Fibroblast of lung (primary cell): ENCODE results near the gene PTPRU. TPM values are rescaled to one million over a fixed set of nuclear protein-coding genes. Genes with fewer than 3 reads are reported as not detected.

Experiments used
- DNase-seq, 2 donors: peaks; one replicate each; pipeline versions ENCODE4 v3.0.0 to v3.0.0-alpha.2; 2010; ENCODE audit warnings: low read depth in 2 of 2
- H2AFZ ChIP-seq: 2 replicates; pipeline ENCODE4 v1.5.1; 2012; ENCODE audit warnings: low read length, control low read depth, inconsistent platforms
- H3K27ac ChIP-seq: 2 replicates; pipeline ENCODE4 v1.5.1; 2011; ENCODE audit warnings: low read length, control low read depth; ENCODE audit not compliant: insufficient read depth
- H3K27me3 ChIP-seq: 2 replicates; pipeline ENCODE4 v1.5.1; 2011; ENCODE audit warnings: mild to moderate bottlenecking, low read length; ENCODE audit not compliant: control insufficient read depth, insufficient read depth
- H3K36me3 ChIP-seq: 2 replicates; pipeline ENCODE4 v1.5.1; 2011; ENCODE audit warnings: low read length; ENCODE audit not compliant: control insufficient read depth, insufficient read depth
- H3K4me1 ChIP-seq: 2 replicates; pipeline ENCODE4 v1.5.1; 2011; ENCODE audit warnings: low read length; ENCODE audit not compliant: control insufficient read depth, insufficient read depth; ENCODE audit errors: extremely low read depth
- H3K4me2 ChIP-seq: 2 replicates; pipeline ENCODE4 v1.5.1; 2011; ENCODE audit warnings: low read length, control low read depth; ENCODE audit not compliant: insufficient read depth; ENCODE audit errors: extremely low read depth
- H3K4me3 ChIP-seq, 4 experiments: fragments of 200-600 bp in 1 of 4; sonication (generic) in 1 of 4; replicated peaks in 1 of 4; 2 replicates each; pipeline ENCODE4 v1.5.1; 2011 to 2016; ENCODE audit warnings: low read length in 4 of 4, low read depth in 3 of 4, mild to moderate bottlenecking in 3 of 4, control low read depth in 2 of 4, inconsistent platforms in 1 of 4, mixed read lengths in 1 of 4; ENCODE audit not compliant: insufficient read depth in 1 of 4; ENCODE audit errors: control extremely low read depth in 1 of 4
- H3K79me2 ChIP-seq: 2 replicates; pipeline ENCODE4 v1.5.1; 2012; ENCODE audit warnings: mild to moderate bottlenecking, low read length, inconsistent platforms; ENCODE audit not compliant: control insufficient read depth, insufficient read depth
- H3K9ac ChIP-seq: 2 replicates; pipeline ENCODE4 v1.5.1; 2011; ENCODE audit warnings: mild to moderate bottlenecking, low read length, control low read depth; ENCODE audit not compliant: insufficient read depth
- H3K9me3 ChIP-seq: 2 replicates; pipeline ENCODE4 v1.5.1; 2012; ENCODE audit warnings: low read depth, low read length; ENCODE audit not compliant: control insufficient read depth, insufficient read depth
- H4K20me1 ChIP-seq: 2 replicates; pipeline ENCODE4 v1.5.1; 2011; ENCODE audit warnings: low read length; ENCODE audit not compliant: control insufficient read depth, insufficient read depth; ENCODE audit errors: extremely low read depth
- EZH2 ChIP-seq: IDR thresholded peaks from 2 replicates; pipeline ENCODE4 v1.5.1; 2012; ENCODE audit warnings: low read length, control low read depth, mild to moderate bottlenecking; ENCODE audit errors: missing control alignments
- polyA plus RNA-seq, 2 donors: library from polyadenylated mRNA; depleted of rRNA in 1 of 2; stranded (reverse) in 1 of 2; unstranded in 1 of 2; fragments of >200 nt; gene quantifications; 2 replicates each; pipeline ENCODE4 v1.2.1, GENCODE V29; 2011 to 2012; ENCODE audit warnings: missing spikeins in 1 of 2
- total RNA-seq: library from RNA; depleted of rRNA; stranded (reverse); fragments of >200 nt; gene quantifications from 2 replicates; pipeline ENCODE4 v1.2.1, GENCODE V29; 2014
- TF ChIP-seq, protein P1 (sequence below), 2 donors: IDR thresholded peaks in 1 of 2; conservative IDR thresholded peaks in 1 of 2; 1 replicate in 1 of 2; 2 replicates in 1 of 2; pipeline ENCODE4 v1.5.1; 2011 to 2012; ENCODE audit warnings: low read length in 2 of 2, control low read depth in 1 of 2, inconsistent platforms in 1 of 2, low read depth in 1 of 2, mild to moderate bottlenecking in 1 of 2

PTPRU gene
- total and polyA plus RNA-seq, 2 donors (not counting 1 experiment from before 2014, with no cell fraction given): 1.4 to 25.8 TPM

DNA sequence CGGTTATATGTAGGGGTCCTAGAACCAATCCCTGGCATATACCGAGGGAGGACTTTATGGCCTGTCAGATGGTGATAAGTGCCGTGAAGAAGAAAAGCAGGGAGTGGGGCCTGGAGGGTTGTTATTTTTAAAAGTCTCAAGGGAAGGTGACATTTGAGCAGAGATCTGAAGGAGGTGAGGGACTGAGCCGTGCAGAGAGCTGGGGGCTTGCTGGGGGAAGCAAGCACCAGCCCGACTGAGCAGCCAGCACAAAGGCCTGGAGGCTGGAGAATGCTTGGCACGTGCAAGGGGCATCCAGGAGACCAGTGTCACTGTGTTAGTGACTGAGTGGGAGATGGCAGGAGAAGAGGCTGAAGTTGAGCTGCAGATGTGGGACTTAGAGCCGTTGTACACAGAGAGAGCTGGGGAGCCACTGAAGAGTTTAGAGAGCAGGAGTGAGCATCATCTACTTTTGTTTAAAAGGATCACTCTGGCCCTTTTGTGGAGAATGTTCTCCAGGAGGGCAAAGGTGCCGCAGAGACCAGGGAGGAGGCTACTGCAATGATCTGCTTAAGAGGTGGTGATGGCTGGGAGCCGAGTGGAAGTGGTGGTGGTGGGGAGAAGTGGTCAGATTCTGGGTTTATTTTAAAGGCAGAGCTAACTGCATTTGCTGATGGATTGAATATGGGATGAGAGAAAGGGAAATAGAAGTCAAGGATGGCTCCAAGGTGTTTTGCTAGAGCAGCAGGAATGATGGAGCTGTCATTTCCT, 31.2 kb downstream of the PTPRU start:
- H3K79me2 ChIP-seq: no peaks in the 10 kb centered on the region
- TF ChIP-seq EZH2: no peak
- TF ChIP-seq, protein P1, sequence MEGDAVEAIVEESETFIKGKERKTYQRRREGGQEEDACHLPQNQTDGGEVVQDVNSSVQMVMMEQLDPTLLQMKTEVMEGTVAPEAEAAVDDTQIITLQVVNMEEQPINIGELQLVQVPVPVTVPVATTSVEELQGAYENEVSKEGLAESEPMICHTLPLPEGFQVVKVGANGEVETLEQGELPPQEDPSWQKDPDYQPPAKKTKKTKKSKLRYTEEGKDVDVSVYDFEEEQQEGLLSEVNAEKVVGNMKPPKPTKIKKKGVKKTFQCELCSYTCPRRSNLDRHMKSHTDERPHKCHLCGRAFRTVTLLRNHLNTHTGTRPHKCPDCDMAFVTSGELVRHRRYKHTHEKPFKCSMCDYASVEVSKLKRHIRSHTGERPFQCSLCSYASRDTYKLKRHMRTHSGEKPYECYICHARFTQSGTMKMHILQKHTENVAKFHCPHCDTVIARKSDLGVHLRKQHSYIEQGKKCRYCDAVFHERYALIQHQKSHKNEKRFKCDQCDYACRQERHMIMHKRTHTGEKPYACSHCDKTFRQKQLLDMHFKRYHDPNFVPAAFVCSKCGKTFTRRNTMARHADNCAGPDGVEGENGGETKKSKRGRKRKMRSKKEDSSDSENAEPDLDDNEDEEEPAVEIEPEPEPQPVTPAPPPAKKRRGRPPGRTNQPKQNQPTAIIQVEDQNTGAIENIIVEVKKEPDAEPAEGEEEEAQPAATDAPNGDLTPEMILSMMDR (conservative IDR thresholded peaks at IDR 0.05 in 1 of 2, IDR thresholded peaks at IDR 0.05 in 1 of 2; ENCODE audit: low read depth in 1 of 2, low read length in 2 of 2): no peak
- H3K9ac ChIP-seq: no peak overlapping the region
- no peaks in the 10 kb centered on the region for H3K36me3 ChIP-seq
- H3K9me3 ChIP-seq: no peaks in the 10 kb centered on the region
- no peak overlapping the region for H3K4me3 ChIP-seq
- DNase-seq: no peak
- no peaks in the 10 kb centered on the region for H4K20me1 ChIP-seq
- peaks cover 3% of the 10 kb centered on the region for H3K27me3 ChIP-seq
- no peak overlapping the region for H3K4me2 ChIP-seq
- H2AFZ ChIP-seq: no peak overlapping the region
- no peak overlapping the region for H3K27ac ChIP-seq
- peaks cover 2% of the 10 kb centered on the region for H3K4me1 ChIP-seq

- no peak for TF ChIP-seq EZH2
- TF ChIP-seq, protein P1 (conservative IDR thresholded peaks at IDR 0.05 in 1 of 2, IDR thresholded peaks at IDR 0.05 in 1 of 2; ENCODE audit: low read depth in 1 of 2, low read length in 2 of 2): no peak
- H3K9me3 ChIP-seq: no peaks in the 10 kb centered on the region
- no peak overlapping the region for H3K9ac ChIP-seq
- peaks cover 3% of the 10 kb centered on the region for H3K27me3 ChIP-seq
- H3K4me3 ChIP-seq: no peak overlapping the region
- no peak for DNase-seq
- H4K20me1 ChIP-seq: no peaks in the 10 kb centered on the region
- no peaks in the 10 kb centered on the region for H3K36me3 ChIP-seq
- H3K79me2 ChIP-seq: no peaks in the 10 kb centered on the region
- no peak overlapping the region for H2AFZ ChIP-seq
- H3K27ac ChIP-seq: no peak overlapping the region
- H3K4me1 ChIP-seq: peaks cover 2% of the 10 kb centered on the region
- H3K4me2 ChIP-seq: no peak overlapping the region
These were observed 33.1 kb downstream of the PTPRU start for GRCh38 chr1:29269382-29269781.

DNA sequence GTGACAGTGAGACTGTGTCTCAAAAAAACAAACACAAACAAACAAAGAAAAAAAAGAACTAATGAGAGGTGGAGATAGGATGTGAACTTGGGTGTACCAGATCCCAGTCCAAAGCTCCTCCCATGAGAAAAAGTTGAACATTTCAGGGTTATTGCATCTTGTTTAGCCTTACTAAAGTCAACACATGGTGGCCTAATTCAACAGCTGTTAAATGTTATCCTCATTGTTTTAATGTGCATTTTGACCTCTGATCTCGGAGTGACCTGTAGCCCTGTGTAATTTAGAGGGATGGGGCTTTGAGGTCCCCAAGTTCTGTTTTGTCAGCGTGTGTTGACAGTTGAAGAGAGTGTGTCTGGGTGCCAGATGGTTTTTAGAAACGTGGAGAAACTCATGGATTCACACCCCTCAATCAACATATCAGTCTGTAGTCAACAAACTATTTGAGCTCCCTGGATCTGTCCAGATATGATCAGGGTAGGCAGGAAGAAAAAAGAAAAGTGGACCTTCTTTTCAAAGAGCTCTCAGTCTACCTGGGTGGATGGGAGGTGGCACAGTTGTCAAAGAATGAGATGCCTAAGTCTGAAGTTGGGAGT, 34.7 kb downstream of the PTPRU start:
- TF ChIP-seq EZH2: no peak
- TF ChIP-seq, protein P1 (conservative IDR thresholded peaks at IDR 0.05 in 1 of 2, IDR thresholded peaks at IDR 0.05 in 1 of 2; ENCODE audit: low read depth in 1 of 2, low read length in 2 of 2): no peak
- Histone ChIP-seq H3K9ac (no peak overlapping the region), H2AFZ (no peak overlapping the region), H3K4me3 (no peak overlapping the region), H3K4me2 (no peak overlapping the region), H3K9me3 (no peaks in the 10 kb centered on the region), H3K27ac (no peak overlapping the region), H3K4me1 (no peaks in the 10 kb centered on the region), H4K20me1 (no peaks in the 10 kb centered on the region), H3K27me3 (peaks cover 3% of the 10 kb centered on the region), H3K36me3 (no peaks in the 10 kb centered on the region), H3K79me2 (no peaks in the 10 kb centered on the region)
- peak in 1 of 2 donors; percentile 65 for DNase-seq
